CD4-positive, alpha-beta memory T cell (primary cell): Measurements from ENCODE around the gene LUM. TPM values are rescaled to one million over a fixed set of nuclear protein-coding genes. Genes with fewer than 3 reads are reported as not detected.

Experiments
- CTCF ChIA-PET: fragments of 350-600 bp; sonication (Branson Sonifier 250); formaldehyde crosslinking; loops from one replicate; lab custom pipeline; 2021; ENCODE audit warnings: inconsistent platforms; ENCODE audit not compliant: partially characterized antibody; lab: Charles Lee
- POLR2A ChIA-PET: fragments of 350-600 bp; sonication (Branson Sonifier 250); formaldehyde crosslinking; loops from one replicate; lab custom pipeline; 2021; ENCODE audit not compliant: partially characterized antibody; lab: Charles Lee
- DNase-seq, 5 donors: peaks; one replicate each; pipeline versions ENCODE4 v3.0.0 to v3.0.0-alpha.2; 2020 to 2022; ENCODE audit warnings: mixed read lengths in 1 of 5
- H3K27ac ChIP-seq: one replicate; pipeline ENCODE4 v1.7.0; 2013; ENCODE audit warnings: low read depth, low read length
- H3K27me3 ChIP-seq: 2 replicates; pipeline ENCODE4 v1.7.0; 2013; ENCODE audit warnings: mild to moderate bottlenecking, low read length, moderate library complexity; ENCODE audit not compliant: insufficient read depth
- H3K36me3 ChIP-seq: 2 replicates; pipeline ENCODE4 v1.7.0; 2013; ENCODE audit warnings: mild to moderate bottlenecking, low read length, moderate library complexity; ENCODE audit not compliant: insufficient read depth
- H3K4me1 ChIP-seq: 2 replicates; pipeline ENCODE4 v1.7.0; 2013; ENCODE audit warnings: mild to moderate bottlenecking, low read length, moderate library complexity; ENCODE audit not compliant: insufficient read depth
- H3K4me3 ChIP-seq, 2 donors: one replicate each; pipeline ENCODE4 v1.7.0; 2013; ENCODE audit warnings: low read length in 2 of 2, mild to moderate bottlenecking in 1 of 2
- H3K9me3 ChIP-seq, 2 donors: one replicate each; pipeline ENCODE4 v1.7.0; 2013; ENCODE audit warnings: low read length in 2 of 2, control low read depth in 1 of 2; ENCODE audit not compliant: control insufficient read depth in 1 of 2
- H3K27ac Mint-ChIP-seq, 7 donors: one replicate each; pipeline ENCODE4 v1.8.0; 2020 to 2021; ENCODE audit warnings: mixed read lengths in 7 of 7, mild to moderate bottlenecking in 6 of 7, inconsistent platforms in 3 of 7, moderate library complexity in 3 of 7
- H3K27me3 Mint-ChIP-seq, 2 donors: one replicate each; pipeline ENCODE4 v1.8.0; 2020 to 2021; ENCODE audit warnings: mixed read lengths in 2 of 2
- H3K36me3 Mint-ChIP-seq, 2 donors: one replicate each; pipeline ENCODE4 v1.8.0; 2020 to 2021; ENCODE audit warnings: mixed read lengths in 2 of 2, inconsistent platforms in 1 of 2, mild to moderate bottlenecking in 1 of 2
- H3K4me1 Mint-ChIP-seq, 4 donors: one replicate each; pipeline ENCODE4 v1.8.0; 2020 to 2021; ENCODE audit warnings: mixed read lengths in 4 of 4, mild to moderate bottlenecking in 1 of 4
- H3K4me3 Mint-ChIP-seq, 8 donors: one replicate each; pipeline ENCODE4 v1.8.0; 2020 to 2021; ENCODE audit warnings: mixed read lengths in 8 of 8, mild to moderate bottlenecking in 7 of 8, moderate library complexity in 6 of 8, inconsistent platforms in 3 of 8
- H3K9me3 Mint-ChIP-seq, 8 donors: one replicate each; pipeline ENCODE4 v1.8.0; 2020 to 2021; ENCODE audit warnings: mixed read lengths in 8 of 8, mild to moderate bottlenecking in 5 of 8, inconsistent platforms in 3 of 8, moderate library complexity in 1 of 8
- intact Hi-C: fragments of 100-400 bp; cut with micrococcal nuclease; formaldehyde crosslinking; loops from one replicate; pipeline ENCODE4 v1.15.1; 2023
- polyA plus RNA-seq, 2 donors: library from polyadenylated mRNA; unstranded; fragments of 300-500 nt; fragmentation: Illumina TruSeq; gene quantifications; one replicate each; pipeline ENCODE4 v1.2.3, GENCODE V29; 2021
- total RNA-seq, 2 experiments: library from RNA; stranded (reverse); gene quantifications; one replicate each; pipeline ENCODE4 v1.2.3, GENCODE V29; 2021

Gene LUM
- total and polyA plus RNA-seq, 4 experiments from 2014 or later: not detected

GRCh38 chr12:91074154-91074709 lies 37.1 kb downstream of the LUM start:
- no peaks in the 10 kb centered on the region for H3K27me3 ChIP-seq
- H3K27me3 Mint-ChIP-seq: no peaks in the 10 kb centered on the region
- intact Hi-C loops: no loop called here
- H3K36me3 ChIP-seq: no peaks in the 10 kb centered on the region
- DNase-seq: no peak
- H3K27ac ChIP-seq: no peak overlapping the region
- H3K9me3 ChIP-seq: no peaks in the 10 kb centered on the region
- H3K4me3 ChIP-seq: no peak overlapping the region
- no peak overlapping the region for H3K27ac Mint-ChIP-seq
- no peaks in the 10 kb centered on the region for H3K4me1 ChIP-seq
- H3K4me3 Mint-ChIP-seq: no peak overlapping the region
- H3K4me1 Mint-ChIP-seq: no peaks in the 10 kb centered on the region
- no peaks in the 10 kb centered on the region for H3K36me3 Mint-ChIP-seq
- H3K9me3 Mint-ChIP-seq: no peaks in the 10 kb centered on the region
- ChIA-PET CTCF (no interaction called here), POLR2A (no interaction called here)

DNA sequence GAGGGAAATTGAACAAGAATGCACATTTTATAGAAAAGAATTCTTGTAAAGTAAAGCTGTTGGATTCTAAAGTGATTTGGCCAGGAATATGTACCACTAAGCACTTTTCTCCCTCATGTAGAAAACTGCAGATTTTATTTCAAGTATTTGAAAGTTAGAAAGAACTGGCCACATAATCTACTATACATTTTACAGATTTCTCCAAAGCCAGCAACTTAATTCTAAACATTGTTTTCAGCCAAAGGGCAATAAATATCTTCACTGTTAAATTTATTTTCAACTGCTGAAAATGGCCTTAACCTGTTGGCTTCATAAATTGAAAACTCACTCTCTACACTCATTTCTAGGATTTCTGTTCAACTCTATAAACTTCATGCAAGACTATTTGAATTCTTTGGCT lies 37.9 kb downstream of the LUM start:
- H3K36me3 ChIP-seq: no peaks in the 10 kb centered on the region
- H3K4me3 Mint-ChIP-seq: no peak overlapping the region
- no peaks in the 10 kb centered on the region for H3K4me1 ChIP-seq
- no peaks in the 10 kb centered on the region for H3K36me3 Mint-ChIP-seq
- H3K27me3 ChIP-seq: no peaks in the 10 kb centered on the region
- POLR2A ChIA-PET: no interaction called here
- no peaks in the 10 kb centered on the region for H3K4me1 Mint-ChIP-seq
- intact Hi-C loops: no loop called here
- H3K27me3 Mint-ChIP-seq: no peaks in the 10 kb centered on the region
- H3K27ac Mint-ChIP-seq: no peak overlapping the region
- no peaks in the 10 kb centered on the region for H3K9me3 Mint-ChIP-seq
- no peak overlapping the region for H3K4me3 ChIP-seq
- H3K9me3 ChIP-seq: no peaks in the 10 kb centered on the region
- no peak for DNase-seq
- H3K27ac ChIP-seq: no peak overlapping the region
- CTCF ChIA-PET: no interaction called here

- H3K4me1 Mint-ChIP-seq: no peaks in the 10 kb centered on the region
- POLR2A ChIA-PET: no interaction called here
- no peak overlapping the region for H3K4me3 Mint-ChIP-seq
- no peak overlapping the region for H3K27ac Mint-ChIP-seq
- no peak for DNase-seq
- no peaks in the 10 kb centered on the region for H3K27me3 Mint-ChIP-seq
- intact Hi-C loops: no loop called here
- Histone ChIP-seq H3K36me3 (no peaks in the 10 kb centered on the region), H3K4me1 (no peaks in the 10 kb centered on the region), H3K4me3 (no peak overlapping the region), H3K27ac (no peak overlapping the region), H3K9me3 (no peaks in the 10 kb centered on the region), H3K27me3 (no peaks in the 10 kb centered on the region)
- no peaks in the 10 kb centered on the region for H3K9me3 Mint-ChIP-seq
- CTCF ChIA-PET: no interaction called here
- H3K36me3 Mint-ChIP-seq: no peaks in the 10 kb centered on the region
Measured at GRCh38 chr12:91072931-91073330, 38.4 kb downstream of the LUM start.

- Histone ChIP-seq H3K4me3 (no peak overlapping the region), H3K4me1 (no peaks in the 10 kb centered on the region), H3K36me3 (no peaks in the 10 kb centered on the region), H3K27me3 (no peaks in the 10 kb centered on the region), H3K27ac (no peak overlapping the region), H3K9me3 (no peaks in the 10 kb centered on the region)
- no peak overlapping the region for H3K27ac Mint-ChIP-seq
- H3K27me3 Mint-ChIP-seq: no peaks in the 10 kb centered on the region
- H3K36me3 Mint-ChIP-seq: no peaks in the 10 kb centered on the region
- H3K4me1 Mint-ChIP-seq: no peaks in the 10 kb centered on the region
- H3K9me3 Mint-ChIP-seq: no peaks in the 10 kb centered on the region
- ChIA-PET POLR2A (no interaction called here), CTCF (no interaction called here)
- intact Hi-C loops: no loop called here
- no peak for DNase-seq
- H3K4me3 Mint-ChIP-seq: no peak overlapping the region
Measured at GRCh38 chr12:91070936-91071335, 40.4 kb downstream of the LUM start.

DNA sequence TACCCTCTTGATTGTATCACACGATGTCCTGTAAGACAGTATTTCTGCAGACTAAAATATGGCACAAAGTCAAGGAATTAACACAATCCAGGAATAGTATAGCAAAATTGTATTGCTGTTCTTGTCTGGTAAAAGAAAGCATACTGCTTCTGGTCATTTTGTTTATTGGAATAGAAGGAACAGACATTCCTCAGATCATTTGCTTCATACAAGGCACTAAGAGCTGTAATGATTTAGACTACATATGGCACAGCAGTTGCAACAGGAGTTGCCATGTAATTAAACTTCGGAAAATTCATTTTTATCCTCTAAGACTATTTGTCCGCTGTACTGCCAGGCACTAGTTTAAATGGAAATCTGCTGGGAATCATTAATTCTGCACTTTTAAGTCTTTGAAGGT lies 45.9 kb downstream of the LUM start:
- Mint-ChIP-seq H3K36me3 (no peaks in the 10 kb centered on the region), H3K9me3 (no peaks in the 10 kb centered on the region), H3K4me3 (no peak overlapping the region), H3K27ac (no peak overlapping the region), H3K4me1 (no peaks in the 10 kb centered on the region), H3K27me3 (no peaks in the 10 kb centered on the region)
- ChIA-PET CTCF (interaction anchor here (0.7 kb wide), 1 partner anchor 76 kb away, joined by 3 read pairs; no protein-coding TSS in a partner anchor), POLR2A (no interaction called here)
- H3K27ac ChIP-seq: no peak overlapping the region
- no peaks in the 10 kb centered on the region for H3K4me1 ChIP-seq
- intact Hi-C loops: no loop called here
- no peak for DNase-seq
- H3K4me3 ChIP-seq: no peak overlapping the region
- H3K9me3 ChIP-seq: no peaks in the 10 kb centered on the region
- no peaks in the 10 kb centered on the region for H3K36me3 ChIP-seq
- no peaks in the 10 kb centered on the region for H3K27me3 ChIP-seq

- H3K27me3 Mint-ChIP-seq: no peaks in the 10 kb centered on the region
- no peak for DNase-seq
- Histone ChIP-seq H3K27ac (no peak overlapping the region), H3K9me3 (no peaks in the 10 kb centered on the region), H3K4me3 (no peak overlapping the region), H3K27me3 (no peaks in the 10 kb centered on the region), H3K36me3 (no peaks in the 10 kb centered on the region), H3K4me1 (no peaks in the 10 kb centered on the region)
- no peaks in the 10 kb centered on the region for H3K4me1 Mint-ChIP-seq
- no peaks in the 10 kb centered on the region for H3K36me3 Mint-ChIP-seq
- POLR2A ChIA-PET: no interaction called here
- CTCF ChIA-PET: no interaction called here
- H3K4me3 Mint-ChIP-seq: no peak overlapping the region
- intact Hi-C loops: no loop called here
- H3K9me3 Mint-ChIP-seq: no peaks in the 10 kb centered on the region
- no peak overlapping the region for H3K27ac Mint-ChIP-seq
Measured at GRCh38 chr12:91064640-91065039, 46.7 kb downstream of the LUM start.

DNA sequence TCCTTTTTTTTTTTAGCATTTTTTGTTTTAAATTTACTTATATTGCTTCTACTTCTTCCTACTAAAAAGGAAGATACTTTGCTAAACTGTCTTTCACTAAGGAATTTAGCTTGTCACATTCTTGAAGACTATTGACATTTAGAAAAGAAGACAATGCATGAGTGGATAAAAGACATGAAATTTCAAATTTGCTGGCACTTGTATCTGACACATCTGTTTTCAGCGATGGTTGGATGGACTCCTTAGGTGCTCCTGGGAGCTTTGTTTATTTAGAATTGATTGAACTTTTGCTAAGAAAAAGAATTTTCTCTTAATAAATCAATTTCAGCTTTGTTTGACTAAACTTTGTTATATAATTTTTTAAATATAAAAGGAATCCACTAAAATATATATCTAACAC lies 50.2 kb downstream of the LUM start:
- H3K27me3 ChIP-seq: no peaks in the 10 kb centered on the region
- Mint-ChIP-seq H3K4me1 (no peaks in the 10 kb centered on the region), H3K36me3 (no peaks in the 10 kb centered on the region), H3K27ac (no peak overlapping the region), H3K4me3 (no peak overlapping the region), H3K9me3 (no peaks in the 10 kb centered on the region), H3K27me3 (no peaks in the 10 kb centered on the region)
- no peaks in the 10 kb centered on the region for H3K9me3 ChIP-seq
- CTCF ChIA-PET: no interaction called here
- intact Hi-C loops: no loop called here
- DNase-seq: no peak
- no peaks in the 10 kb centered on the region for H3K4me1 ChIP-seq
- POLR2A ChIA-PET: no interaction called here
- no peak overlapping the region for H3K27ac ChIP-seq
- H3K36me3 ChIP-seq: no peaks in the 10 kb centered on the region
- H3K4me3 ChIP-seq: no peak overlapping the region

- no peaks in the 10 kb centered on the region for H3K9me3 Mint-ChIP-seq
- H3K4me1 Mint-ChIP-seq: no peaks in the 10 kb centered on the region
- no peaks in the 10 kb centered on the region for H3K36me3 Mint-ChIP-seq
- no peak overlapping the region for H3K27ac Mint-ChIP-seq
- no peak overlapping the region for H3K4me3 ChIP-seq
- H3K4me1 ChIP-seq: no peaks in the 10 kb centered on the region
- H3K27me3 ChIP-seq: no peaks in the 10 kb centered on the region
- no peaks in the 10 kb centered on the region for H3K27me3 Mint-ChIP-seq
- ChIA-PET CTCF (no interaction called here), POLR2A (no interaction called here)
- no peak overlapping the region for H3K27ac ChIP-seq
- no peaks in the 10 kb centered on the region for H3K36me3 ChIP-seq
- H3K9me3 ChIP-seq: no peaks in the 10 kb centered on the region
- intact Hi-C loops: no loop called here
- no peak overlapping the region for H3K4me3 Mint-ChIP-seq
- DNase-seq: no peak
Measured at GRCh38 chr12:91059211-91059610, 52.1 kb downstream of the LUM start.
